MM.1S (cell line): ENCODE results near the gene WASF1.

Experiments used
- DNase-seq: peaks from one replicate; pipeline ENCODE4 v3.0.0-alpha.2; 2015
- H2AFZ ChIP-seq: fragments of 300-600 bp; sonication (generic); 2 replicates; pipeline ENCODE4 v1.6.0; 2016; ENCODE audit warnings: antibody characterized with exemption, low read length
- H3F3A ChIP-seq: fragments of 300-600 bp; sonication (generic); 2 replicates; pipeline ENCODE4 v1.6.1; 2016; ENCODE audit warnings: mild to moderate bottlenecking, antibody characterized with exemption, low read length, moderate library complexity, mixed read lengths; ENCODE audit not compliant: insufficient read depth
- H3K27ac ChIP-seq: fragments of 300-600 bp; sonication (generic); 2 replicates; pipeline ENCODE4 v1.5.1; 2016; ENCODE audit warnings: mild to moderate bottlenecking, low read length
- H3K27me3 ChIP-seq: fragments of 300-600 bp; sonication (generic); replicated peaks from 2 replicates; pipeline ENCODE4 v1.6.0; 2016; ENCODE audit warnings: low read length; ENCODE audit not compliant: insufficient read depth
- H3K36me3 ChIP-seq: fragments of 300-600 bp; sonication (generic); replicated peaks from 2 replicates; pipeline ENCODE4 v1.6.1; 2016; ENCODE audit warnings: mild to moderate bottlenecking, low read length, mixed read lengths; ENCODE audit not compliant: insufficient read depth
- H3K4me1 ChIP-seq: fragments of 300-600 bp; sonication (generic); 2 replicates; pipeline ENCODE4 v1.6.1; 2016; ENCODE audit warnings: low read length, mixed read lengths
- H3K4me2 ChIP-seq: fragments of 300-600 bp; sonication (generic); 2 replicates; pipeline ENCODE4 v1.6.0; 2016; ENCODE audit warnings: low read depth, low read length
- H3K4me3 ChIP-seq: fragments of 300-600 bp; sonication (generic); 2 replicates; pipeline ENCODE4 v1.5.1; 2016; ENCODE audit warnings: low read length, mixed read lengths
- H3K79me2 ChIP-seq: fragments of 300-600 bp; sonication (generic); 2 replicates; pipeline ENCODE4 v1.6.1; 2016; ENCODE audit warnings: mixed run types, low read length, mixed read lengths
- H3K9ac ChIP-seq: fragments of 300-600 bp; sonication (generic); 2 replicates; pipeline ENCODE4 v1.6.1; 2016; ENCODE audit warnings: low read length, mixed read lengths
- H3K9me2 ChIP-seq: fragments of 300-600 bp; sonication (generic); replicated peaks from 2 replicates; pipeline ENCODE4 v1.6.1; 2016; ENCODE audit warnings: mild to moderate bottlenecking, low read length, mixed read lengths; ENCODE audit not compliant: insufficient read depth
- H3K9me3 ChIP-seq: fragments of 300-600 bp; sonication (generic); replicated peaks from 2 replicates; pipeline ENCODE4 v1.6.1; 2016; ENCODE audit warnings: mild to moderate bottlenecking, low read length, mixed read lengths; ENCODE audit not compliant: insufficient read depth
- H4K20me1 ChIP-seq: fragments of 300-600 bp; sonication (generic); 2 replicates; pipeline ENCODE4 v1.6.1; 2016; ENCODE audit warnings: mild to moderate bottlenecking, low read length, moderate library complexity, mixed read lengths; ENCODE audit not compliant: insufficient read depth
- EZH2 ChIP-seq: fragments of 300-600 bp; sonication (generic); optimal IDR thresholded peaks from 2 replicates; pipeline ENCODE3; 2017; ENCODE audit warnings: low read depth, mild to moderate bottlenecking, antibody characterized with exemption, low read length, mixed read lengths
- EZH2phosphoT487 ChIP-seq: fragments of 300-600 bp; sonication (generic); IDR thresholded peaks from 2 replicates; pipeline ENCODE4 v1.6.1; 2018; ENCODE audit warnings: antibody characterized with exemption, low read length
- TF ChIP-seq, protein P1 (sequence below): fragments of 300-600 bp; sonication (generic); IDR thresholded peaks from 2 replicates; pipeline ENCODE4 v1.5.1; 2016; ENCODE audit warnings: antibody characterized with exemption, low read length, mixed read lengths

The WASF1 gene

DNA sequence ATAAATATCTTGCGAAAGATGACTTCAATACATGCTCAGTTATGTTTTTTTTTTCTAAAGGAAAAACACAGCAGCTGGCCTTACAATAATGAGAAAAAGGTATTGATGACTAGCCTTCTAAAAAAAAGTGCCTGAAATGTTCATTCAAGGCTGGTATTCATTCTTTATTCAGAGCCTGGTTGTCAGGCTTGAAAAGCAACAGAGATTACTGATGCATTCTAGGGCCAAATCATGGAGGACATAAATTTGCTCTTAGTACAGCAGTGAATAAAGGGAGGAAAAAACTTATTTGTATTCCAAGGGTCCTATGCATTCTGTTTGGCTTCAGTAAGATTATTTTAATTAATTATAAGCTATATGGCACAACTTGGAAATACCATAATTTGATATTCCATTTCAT is 83.5 kb downstream of the WASF1 start:
- Histone ChIP-seq H3K9me3 (no peaks in the 10 kb centered on the region), H3K9me2 (no peaks in the 10 kb centered on the region), H3K36me3 (no peaks in the 10 kb centered on the region), H3K79me2 (no peaks in the 10 kb centered on the region), H3K9ac (no peak overlapping the region), H3K27me3 (no peaks in the 10 kb centered on the region), H3F3A (no peaks in the 10 kb centered on the region), H3K4me3 (no peak overlapping the region), H2AFZ (no peak overlapping the region), H3K27ac (no peak overlapping the region), H3K4me1 (no peaks in the 10 kb centered on the region), H4K20me1 (no peaks in the 10 kb centered on the region), H3K4me2 (no peak overlapping the region)
- no peak for TF ChIP-seq EZH2
- TF ChIP-seq EZH2phosphoT487, result no peak
- TF ChIP-seq, protein P1, sequence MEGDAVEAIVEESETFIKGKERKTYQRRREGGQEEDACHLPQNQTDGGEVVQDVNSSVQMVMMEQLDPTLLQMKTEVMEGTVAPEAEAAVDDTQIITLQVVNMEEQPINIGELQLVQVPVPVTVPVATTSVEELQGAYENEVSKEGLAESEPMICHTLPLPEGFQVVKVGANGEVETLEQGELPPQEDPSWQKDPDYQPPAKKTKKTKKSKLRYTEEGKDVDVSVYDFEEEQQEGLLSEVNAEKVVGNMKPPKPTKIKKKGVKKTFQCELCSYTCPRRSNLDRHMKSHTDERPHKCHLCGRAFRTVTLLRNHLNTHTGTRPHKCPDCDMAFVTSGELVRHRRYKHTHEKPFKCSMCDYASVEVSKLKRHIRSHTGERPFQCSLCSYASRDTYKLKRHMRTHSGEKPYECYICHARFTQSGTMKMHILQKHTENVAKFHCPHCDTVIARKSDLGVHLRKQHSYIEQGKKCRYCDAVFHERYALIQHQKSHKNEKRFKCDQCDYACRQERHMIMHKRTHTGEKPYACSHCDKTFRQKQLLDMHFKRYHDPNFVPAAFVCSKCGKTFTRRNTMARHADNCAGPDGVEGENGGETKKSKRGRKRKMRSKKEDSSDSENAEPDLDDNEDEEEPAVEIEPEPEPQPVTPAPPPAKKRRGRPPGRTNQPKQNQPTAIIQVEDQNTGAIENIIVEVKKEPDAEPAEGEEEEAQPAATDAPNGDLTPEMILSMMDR, result no peak
- DNase-seq, result no peak

DNA sequence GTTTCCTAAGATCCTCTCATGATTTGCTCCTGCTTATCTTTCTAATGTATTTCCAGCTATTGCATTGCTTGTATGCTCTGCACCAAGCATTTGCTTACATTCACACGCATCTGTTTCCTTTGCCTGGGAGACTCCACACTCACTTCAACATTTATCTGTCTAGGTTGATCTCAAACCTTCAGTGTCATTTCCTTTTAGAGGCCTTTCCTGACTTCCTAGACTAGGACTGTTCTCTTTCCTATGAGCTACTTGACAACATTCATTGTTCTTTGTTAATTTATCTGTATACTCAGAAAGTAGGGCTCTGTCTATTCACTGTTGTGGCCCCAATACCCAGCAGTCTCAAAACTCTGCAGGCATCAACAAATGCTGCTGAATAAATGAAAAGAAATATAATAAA is 84.4 kb downstream of the WASF1 start:
- Histone ChIP-seq H3K4me2 (no peak overlapping the region), H3K79me2 (no peaks in the 10 kb centered on the region), H3K9me2 (no peaks in the 10 kb centered on the region), H3K9ac (no peak overlapping the region), H3F3A (no peaks in the 10 kb centered on the region), H3K27ac (no peak overlapping the region), H2AFZ (no peak overlapping the region), H4K20me1 (no peaks in the 10 kb centered on the region), H3K4me3 (no peak overlapping the region), H3K36me3 (no peaks in the 10 kb centered on the region), H3K4me1 (no peaks in the 10 kb centered on the region), H3K9me3 (no peaks in the 10 kb centered on the region), H3K27me3 (no peaks in the 10 kb centered on the region)
- no peak for DNase-seq
- TF ChIP-seq EZH2phosphoT487 (no peak), EZH2 (no peak)
- TF ChIP-seq, protein P1, result no peak

DNA sequence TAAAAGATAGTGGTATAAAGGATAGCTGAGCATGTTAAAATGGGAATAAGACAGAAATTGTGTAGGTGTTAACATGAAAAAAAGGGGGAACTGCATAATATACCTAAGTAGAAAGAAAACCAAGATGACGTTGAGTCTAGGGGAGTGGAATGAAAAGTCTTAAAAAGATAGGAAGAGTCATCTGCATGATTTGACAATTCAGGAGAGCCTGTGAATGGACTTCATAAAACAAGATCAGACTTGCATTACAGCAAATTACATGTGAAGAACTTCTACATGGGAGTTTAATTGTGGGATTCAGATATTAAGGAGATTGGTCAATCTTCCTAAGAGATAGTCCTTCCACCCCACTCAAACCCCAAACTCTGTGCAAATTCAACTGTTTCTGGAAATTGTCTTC is 85.5 kb downstream of the WASF1 start:
- Histone ChIP-seq H3K4me2 (no peak overlapping the region), H3K9me3 (no peaks in the 10 kb centered on the region), H3K4me1 (no peaks in the 10 kb centered on the region), H3K79me2 (no peaks in the 10 kb centered on the region), H3K9me2 (no peaks in the 10 kb centered on the region), H3F3A (no peaks in the 10 kb centered on the region), H3K27me3 (no peaks in the 10 kb centered on the region), H3K4me3 (no peak overlapping the region), H2AFZ (no peak overlapping the region), H3K27ac (no peak overlapping the region), H3K36me3 (no peaks in the 10 kb centered on the region), H3K9ac (no peak overlapping the region), H4K20me1 (no peaks in the 10 kb centered on the region)
- TF ChIP-seq EZH2 (no peak), EZH2phosphoT487 (no peak)
- TF ChIP-seq, protein P1, result no peak
- DNase-seq, result no peak

DNA sequence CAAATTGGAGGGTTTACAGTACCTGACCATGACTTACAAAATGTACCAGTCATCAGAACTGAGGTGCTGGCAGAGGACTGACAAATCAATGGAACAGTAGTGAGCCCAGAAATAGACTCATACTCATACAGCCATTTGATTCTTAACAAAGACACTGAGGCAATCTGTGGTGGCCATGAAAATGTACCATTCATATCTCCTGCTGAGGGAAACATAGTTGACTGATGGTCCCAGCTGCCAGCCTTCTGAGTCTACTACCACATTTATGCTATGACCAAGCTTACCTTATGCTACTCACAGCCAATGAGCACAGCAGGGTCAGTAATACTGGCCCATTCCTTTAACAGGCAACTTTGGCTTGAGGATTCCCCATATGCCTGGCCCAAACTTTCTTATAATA is 88.6 kb downstream of the WASF1 start:
- Histone ChIP-seq H3F3A (no peaks in the 10 kb centered on the region), H3K9me2 (no peaks in the 10 kb centered on the region), H3K4me1 (no peaks in the 10 kb centered on the region), H3K4me2 (no peak overlapping the region), H3K9ac (no peak overlapping the region), H4K20me1 (no peaks in the 10 kb centered on the region), H3K4me3 (no peak overlapping the region), H3K36me3 (no peaks in the 10 kb centered on the region), H3K27me3 (no peaks in the 10 kb centered on the region), H3K27ac (no peak overlapping the region), H3K79me2 (no peaks in the 10 kb centered on the region), H2AFZ (no peak overlapping the region), H3K9me3 (no peaks in the 10 kb centered on the region)
- DNase-seq, result no peak
- TF ChIP-seq EZH2, result no peak
- TF ChIP-seq, protein P1, result no peak
- TF ChIP-seq EZH2phosphoT487, result no peak
